Brain microvascular endothelial cell (primary cell): ENCODE data around the gene SPTY2D1.
"Not testable (repeated sequence)": the region's sequence is repeated elsewhere in the genome, so short reads cannot be mapped to it uniquely, and the experiment has no call there.

Source experiments
- DNase-seq: peaks from one replicate; pipeline ENCODE4 v3.0.0-alpha.2; 2020
- H3K27ac ChIP-seq: fragments of 250-450 bp; sonication (Bioruptor Pico); 2 replicates; pipeline ENCODE4 v1.5.1; 2020; ENCODE audit warnings: mild to moderate bottlenecking, moderate library complexity
- H3K27me3 ChIP-seq: fragments of 250-450 bp; sonication (Bioruptor Pico); replicated peaks from 2 replicates; pipeline ENCODE4 v1.5.1; 2020; ENCODE audit warnings: mild to moderate bottlenecking
- H3K36me3 ChIP-seq: fragments of 250-450 bp; sonication (Bioruptor Pico); replicated peaks from 2 replicates; pipeline ENCODE4 v1.5.1; 2020; ENCODE audit warnings: mild to moderate bottlenecking
- H3K4me3 ChIP-seq: 2 replicates; pipeline ENCODE4 v1.5.1; 2011; ENCODE audit warnings: low read depth, mild to moderate bottlenecking, control low read depth, low read length, moderate library complexity
- in situ Hi-C: cut with HindIII; loops from 2 replicates; pipeline ENCODE4 v1.10.0; 2017; ENCODE audit warnings: low sequenced_read_pairs, low pct_ligation_motif_present
- TF ChIP-seq, protein P1 (sequence below): IDR thresholded peaks from 2 replicates; pipeline ENCODE4 v1.5.1; 2011; ENCODE audit warnings: low read depth, mild to moderate bottlenecking, moderate library complexity, low read length, control low read depth, inconsistent platforms; ENCODE audit errors: missing control alignments

SPTY2D1 gene

DNA sequence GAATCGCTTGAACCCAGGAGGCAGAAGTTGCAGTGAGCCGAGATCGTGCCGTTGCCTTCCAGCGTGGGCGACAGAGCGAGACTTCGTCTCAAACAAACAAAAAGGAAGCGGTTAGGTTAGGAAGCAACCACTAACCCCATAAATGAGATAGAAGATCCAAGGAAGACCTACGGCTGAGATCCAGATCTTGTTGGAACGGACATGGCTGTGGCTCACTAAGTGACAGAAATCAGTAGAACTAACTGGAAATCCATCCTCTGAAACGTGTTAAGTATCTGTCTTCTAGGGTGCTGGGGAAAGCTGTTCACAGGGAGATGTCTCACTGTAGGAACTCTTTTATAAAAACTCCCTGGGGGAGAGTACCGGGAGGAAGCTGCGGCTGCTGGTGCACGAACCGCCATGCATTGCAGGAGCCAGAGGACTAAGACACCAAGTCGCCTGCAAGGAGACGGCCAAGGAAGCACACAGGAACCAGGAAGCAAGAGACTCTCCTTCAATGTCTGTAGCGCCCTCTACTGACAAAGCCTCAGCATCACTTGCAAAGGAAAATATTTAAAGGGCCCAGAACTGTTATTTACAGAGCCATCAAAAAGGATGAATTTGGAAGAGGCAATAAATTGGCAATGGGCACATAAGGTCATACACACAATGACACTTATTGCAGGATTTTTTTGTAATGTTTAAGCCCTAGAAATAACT is 16.9 kb upstream of the SPTY2D1 start:
- no peak overlapping the region for H3K4me3 ChIP-seq
- in situ Hi-C loops, result no loop called here
- H3K36me3 ChIP-seq, result no peaks in the 10 kb centered on the region
- TF ChIP-seq, protein P1, sequence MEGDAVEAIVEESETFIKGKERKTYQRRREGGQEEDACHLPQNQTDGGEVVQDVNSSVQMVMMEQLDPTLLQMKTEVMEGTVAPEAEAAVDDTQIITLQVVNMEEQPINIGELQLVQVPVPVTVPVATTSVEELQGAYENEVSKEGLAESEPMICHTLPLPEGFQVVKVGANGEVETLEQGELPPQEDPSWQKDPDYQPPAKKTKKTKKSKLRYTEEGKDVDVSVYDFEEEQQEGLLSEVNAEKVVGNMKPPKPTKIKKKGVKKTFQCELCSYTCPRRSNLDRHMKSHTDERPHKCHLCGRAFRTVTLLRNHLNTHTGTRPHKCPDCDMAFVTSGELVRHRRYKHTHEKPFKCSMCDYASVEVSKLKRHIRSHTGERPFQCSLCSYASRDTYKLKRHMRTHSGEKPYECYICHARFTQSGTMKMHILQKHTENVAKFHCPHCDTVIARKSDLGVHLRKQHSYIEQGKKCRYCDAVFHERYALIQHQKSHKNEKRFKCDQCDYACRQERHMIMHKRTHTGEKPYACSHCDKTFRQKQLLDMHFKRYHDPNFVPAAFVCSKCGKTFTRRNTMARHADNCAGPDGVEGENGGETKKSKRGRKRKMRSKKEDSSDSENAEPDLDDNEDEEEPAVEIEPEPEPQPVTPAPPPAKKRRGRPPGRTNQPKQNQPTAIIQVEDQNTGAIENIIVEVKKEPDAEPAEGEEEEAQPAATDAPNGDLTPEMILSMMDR, result peak; percentile 76
- H3K27ac ChIP-seq, result no peak overlapping the region
- peak; percentile 36 for DNase-seq
- no peaks in the 10 kb centered on the region for H3K27me3 ChIP-seq

DNA sequence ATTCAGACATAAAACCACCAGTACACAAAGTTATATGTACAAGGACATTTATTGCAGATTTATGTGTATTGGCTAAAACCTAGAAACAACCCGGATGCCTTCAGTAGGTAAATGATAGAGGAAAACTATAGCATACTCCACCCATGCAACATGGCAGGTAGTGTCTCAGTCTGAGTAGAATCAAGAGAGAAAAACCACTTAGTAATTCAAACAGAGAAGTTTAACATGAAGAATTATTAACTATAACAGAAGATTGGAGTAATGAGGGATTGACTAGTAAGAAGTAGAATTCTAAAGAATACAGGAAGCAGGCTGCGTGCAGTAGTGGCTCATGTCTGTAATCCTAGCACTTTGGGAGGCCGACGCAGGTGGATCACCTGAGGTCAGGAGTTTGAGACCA is 16.2 kb upstream of the SPTY2D1 start:
- H3K4me3 ChIP-seq, result no peak overlapping the region
- H3K36me3 ChIP-seq, result no peaks in the 10 kb centered on the region
- H3K27ac ChIP-seq, result no peak overlapping the region
- in situ Hi-C loops, result no loop called here
- H3K27me3 ChIP-seq, result no peaks in the 10 kb centered on the region
- TF ChIP-seq, protein P1, result no peak
- no peak for DNase-seq

DNA sequence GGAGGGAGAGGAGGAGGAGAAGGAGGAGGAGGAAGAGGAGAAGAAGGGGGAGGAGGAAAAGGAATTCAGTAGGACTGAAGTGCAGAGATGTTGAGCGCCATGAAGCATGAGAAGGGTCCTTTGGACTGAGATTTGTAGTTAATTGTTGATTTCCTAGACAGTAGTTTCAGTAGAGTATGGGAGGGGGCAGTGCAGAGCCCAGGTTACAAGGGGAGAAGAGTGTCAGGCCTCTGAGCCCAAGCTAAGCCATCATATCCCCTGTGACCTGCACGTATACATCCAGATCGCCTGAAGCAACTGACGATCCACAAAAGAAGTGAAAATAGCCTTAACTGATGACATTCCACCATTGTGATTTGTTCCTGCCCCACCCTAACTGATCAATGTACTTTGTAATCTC is 8.9 kb upstream of the SPTY2D1 start:
- DNase-seq, H3K27me3 ChIP-seq, H3K27ac ChIP-seq, in situ Hi-C loops, H3K36me3 ChIP-seq, H3K4me3 ChIP-seq: not testable (repeated sequence)

DNA sequence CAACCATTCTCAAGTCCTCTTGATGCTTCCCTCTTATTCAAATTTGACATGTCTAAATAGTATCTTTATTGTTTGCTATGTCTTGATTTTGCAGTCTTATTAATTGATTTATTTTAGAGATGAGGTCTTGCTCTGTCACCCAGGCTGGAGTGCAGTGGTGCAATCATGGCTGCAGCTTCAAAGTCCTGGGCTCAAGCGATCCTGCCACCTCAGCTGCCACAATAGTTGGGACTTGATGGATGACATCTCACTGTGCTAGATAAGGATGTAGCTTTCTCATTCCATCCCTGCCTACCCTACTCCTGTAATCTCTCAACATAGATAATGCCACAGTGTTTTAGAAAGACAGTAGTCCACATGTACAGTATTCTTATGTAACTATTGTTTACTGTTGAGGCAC is 7.5 kb upstream of the SPTY2D1 start:
- in situ Hi-C loops, result no loop called here
- TF ChIP-seq, protein P1, result no peak
- Histone ChIP-seq H3K36me3 (no peaks in the 10 kb centered on the region), H3K27ac (no peak overlapping the region), H3K4me3 (no peak overlapping the region), H3K27me3 (no peaks in the 10 kb centered on the region)
- DNase-seq, result no peak

DNA sequence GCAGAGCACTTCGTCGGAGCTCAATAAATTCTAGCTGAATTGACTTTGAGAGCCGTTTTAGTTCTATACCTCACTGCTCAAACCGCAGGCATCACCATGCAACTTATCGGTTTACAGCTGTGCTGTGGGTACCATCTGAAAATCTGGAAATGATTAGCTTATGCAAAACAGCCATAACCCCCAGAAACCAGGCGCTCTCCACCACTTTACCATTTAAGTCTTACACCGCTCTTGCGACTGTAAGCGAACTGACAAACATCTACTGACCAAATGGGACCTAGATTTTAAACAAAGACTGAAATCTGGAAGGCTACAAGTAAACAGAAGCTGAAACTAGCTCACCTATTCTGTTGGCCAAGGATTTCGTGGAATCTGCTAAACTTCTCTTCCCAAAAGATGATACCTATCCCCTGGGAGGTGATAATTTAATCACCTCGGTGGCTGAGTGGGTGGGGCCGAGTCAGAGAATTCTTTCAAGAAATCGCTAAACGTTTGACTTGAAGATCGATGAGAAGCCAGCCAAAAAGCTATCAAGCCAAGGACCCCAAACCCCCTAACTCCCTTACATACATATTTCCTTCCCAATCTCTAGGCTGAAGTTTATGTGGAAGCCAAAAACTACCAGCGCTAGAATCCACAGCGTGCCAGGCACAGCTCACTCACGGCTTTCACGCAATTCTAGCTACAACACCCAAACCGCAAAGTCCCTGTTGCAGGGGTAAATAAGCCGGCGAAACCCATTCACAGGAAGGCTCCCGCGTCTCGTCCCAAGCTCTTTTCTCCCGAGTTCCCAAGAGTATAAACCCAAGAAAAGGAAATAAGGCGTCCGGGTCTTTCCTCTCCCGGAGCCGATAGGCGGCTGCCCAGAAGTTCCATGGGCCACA is 644 bp downstream of the SPTY2D1 start:
- TF ChIP-seq, protein P1, result no peak

DNA sequence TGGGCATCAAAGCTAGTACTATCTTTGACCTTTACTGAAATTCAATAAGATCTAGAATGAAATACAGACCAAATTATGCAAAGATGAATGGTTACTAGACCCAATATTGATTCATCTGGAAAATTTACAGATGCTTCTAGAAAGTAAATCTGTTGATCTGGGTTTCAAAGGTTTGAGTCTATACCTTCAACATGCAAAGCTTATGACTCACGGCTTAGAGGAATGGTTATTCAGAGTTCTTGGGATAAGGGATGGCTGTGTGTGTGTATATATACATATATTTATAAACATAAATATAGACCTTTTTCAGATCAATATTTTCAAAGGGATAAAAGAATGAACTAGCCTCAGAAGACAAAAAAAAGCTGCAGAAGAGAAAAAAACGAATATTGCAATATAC is 1.3 kb downstream of the SPTY2D1 start:
- Histone ChIP-seq H3K27me3 (no peaks in the 10 kb centered on the region), H3K4me3 (peak overlapping the region; percentile 95), H3K27ac (no peak overlapping the region), H3K36me3 (no peaks in the 10 kb centered on the region)
- DNase-seq, result no peak
- TF ChIP-seq, protein P1, result no peak
- in situ Hi-C loops, result no loop called here

More for the DNA sequence above, 644 bp downstream of the SPTY2D1 start:
- no peaks in the 10 kb centered on the region for H3K36me3 ChIP-seq
- in situ Hi-C loops, result no loop called here
- DNase-seq, result peak; percentile 7
- H3K27ac ChIP-seq, result peak overlapping the region; percentile 95
- peak overlapping the region; percentile 95 for H3K4me3 ChIP-seq
- no peaks in the 10 kb centered on the region for H3K27me3 ChIP-seq
